Endothelial cell (in vitro differentiated cells): ENCODE measurements around the gene ABCB11. TPM values are rescaled to one million over a fixed set of nuclear protein-coding genes. Genes with fewer than 3 reads are reported as not detected.

ENCODE experiments used
- DNase-seq: peaks from one replicate; pipeline ENCODE4 v3.0.0; 2021; ENCODE audit warnings: low spot score
- H3K27ac Mint-ChIP-seq: one replicate; pipeline ENCODE4 v1.8.0; 2021; ENCODE audit warnings: mixed read lengths, inconsistent platforms; ENCODE audit not compliant: unreplicated experiment
- H3K27me3 Mint-ChIP-seq: one replicate; pipeline ENCODE4 v1.8.0; 2021; ENCODE audit warnings: mild to moderate bottlenecking, moderate library complexity, mixed read lengths, inconsistent platforms; ENCODE audit not compliant: unreplicated experiment
- H3K36me3 Mint-ChIP-seq: one replicate; pipeline ENCODE4 v1.8.0; 2021; ENCODE audit warnings: mild to moderate bottlenecking, low read depth, mixed read lengths, inconsistent platforms; ENCODE audit not compliant: unreplicated experiment
- H3K4me1 Mint-ChIP-seq: one replicate; pipeline ENCODE4 v1.8.0; 2021; ENCODE audit warnings: mild to moderate bottlenecking, mixed read lengths, inconsistent platforms; ENCODE audit not compliant: unreplicated experiment
- H3K4me3 Mint-ChIP-seq: one replicate; pipeline ENCODE4 v1.8.0; 2021; ENCODE audit warnings: mild to moderate bottlenecking, mixed read lengths, inconsistent platforms; ENCODE audit not compliant: unreplicated experiment
- H3K9me3 Mint-ChIP-seq: one replicate; pipeline ENCODE4 v1.8.0; 2021; ENCODE audit warnings: mixed read lengths, inconsistent platforms; ENCODE audit not compliant: unreplicated experiment
- total RNA-seq: library from RNA; stranded (reverse); fragmentation: NEBNext Ultra II Directional; extraction: Animal tissue kit (Norgen Biotek cat#: 25700); gene quantifications from one replicate; pipeline ENCODE4 v1.2.1, GENCODE V29; 2021; ENCODE audit not compliant: unreplicated experiment
- TF ChIP-seq, protein P1 (sequence below): fragments of 200-600 bp; sonication (generic); IDR thresholded peaks from one replicate; pipeline ENCODE4 v1.5.0; 2021; ENCODE audit warnings: antibody characterized with exemption; ENCODE audit not compliant: unreplicated experiment

ABCB11 gene
- total RNA-seq, 1 donor from 2014 or later, result 1.9 TPM

DNA sequence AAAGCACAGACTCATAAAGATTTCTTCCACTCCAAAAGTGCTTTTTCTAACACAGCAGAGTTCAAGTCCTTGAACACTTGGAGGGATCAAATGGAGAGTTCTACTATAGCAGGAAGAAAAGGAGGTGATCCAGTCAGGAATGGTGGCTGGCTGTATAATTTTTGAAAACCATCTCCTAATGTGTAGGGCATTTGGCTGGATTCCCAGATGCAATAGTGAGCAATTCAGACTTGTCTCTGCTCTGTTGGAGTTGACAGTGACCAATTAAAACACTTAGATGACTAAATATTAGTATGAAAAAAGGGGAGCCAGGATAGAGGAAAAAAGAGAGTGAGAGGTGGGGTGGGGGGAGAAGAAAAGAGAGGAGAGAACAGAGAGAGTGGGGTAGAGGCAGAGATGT is 135.4 kb downstream of the ABCB11 start:
- DNase-seq, result no peak
- Mint-ChIP-seq H3K4me3 (no peak overlapping the region), H3K9me3 (no peaks in the 10 kb centered on the region), H3K36me3 (no peaks in the 10 kb centered on the region), H3K27ac (no peak overlapping the region), H3K4me1 (no peaks in the 10 kb centered on the region), H3K27me3 (peaks cover 2% of the 10 kb centered on the region)
- TF ChIP-seq, protein P1, sequence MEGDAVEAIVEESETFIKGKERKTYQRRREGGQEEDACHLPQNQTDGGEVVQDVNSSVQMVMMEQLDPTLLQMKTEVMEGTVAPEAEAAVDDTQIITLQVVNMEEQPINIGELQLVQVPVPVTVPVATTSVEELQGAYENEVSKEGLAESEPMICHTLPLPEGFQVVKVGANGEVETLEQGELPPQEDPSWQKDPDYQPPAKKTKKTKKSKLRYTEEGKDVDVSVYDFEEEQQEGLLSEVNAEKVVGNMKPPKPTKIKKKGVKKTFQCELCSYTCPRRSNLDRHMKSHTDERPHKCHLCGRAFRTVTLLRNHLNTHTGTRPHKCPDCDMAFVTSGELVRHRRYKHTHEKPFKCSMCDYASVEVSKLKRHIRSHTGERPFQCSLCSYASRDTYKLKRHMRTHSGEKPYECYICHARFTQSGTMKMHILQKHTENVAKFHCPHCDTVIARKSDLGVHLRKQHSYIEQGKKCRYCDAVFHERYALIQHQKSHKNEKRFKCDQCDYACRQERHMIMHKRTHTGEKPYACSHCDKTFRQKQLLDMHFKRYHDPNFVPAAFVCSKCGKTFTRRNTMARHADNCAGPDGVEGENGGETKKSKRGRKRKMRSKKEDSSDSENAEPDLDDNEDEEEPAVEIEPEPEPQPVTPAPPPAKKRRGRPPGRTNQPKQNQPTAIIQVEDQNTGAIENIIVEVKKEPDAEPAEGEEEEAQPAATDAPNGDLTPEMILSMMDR, result no peak

DNA sequence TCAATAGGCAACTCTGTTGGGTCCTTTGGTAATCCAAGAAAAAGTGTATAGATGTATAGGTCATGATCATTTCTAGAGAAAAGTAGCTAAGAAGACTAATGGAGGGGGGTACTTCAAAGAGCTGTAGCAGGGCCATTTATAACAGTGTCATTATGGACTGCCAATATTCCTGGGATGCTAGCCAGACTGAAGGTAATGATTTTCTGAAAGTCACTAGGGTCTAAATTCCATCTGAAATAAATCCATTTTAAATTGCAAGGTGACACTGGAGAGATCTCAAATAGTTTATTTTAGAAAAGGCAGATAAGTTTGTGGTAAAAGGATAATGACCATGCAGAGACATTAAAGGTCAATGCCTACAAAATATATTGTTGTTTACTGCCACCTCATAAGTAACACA is 136.4 kb downstream of the ABCB11 start:
- TF ChIP-seq, protein P1, result no peak
- Mint-ChIP-seq H3K27ac (no peak overlapping the region), H3K4me3 (no peak overlapping the region), H3K9me3 (no peaks in the 10 kb centered on the region), H3K36me3 (no peaks in the 10 kb centered on the region), H3K4me1 (peaks cover 6% of the 10 kb centered on the region), H3K27me3 (peaks cover 2% of the 10 kb centered on the region)
- DNase-seq, result no peak

DNA sequence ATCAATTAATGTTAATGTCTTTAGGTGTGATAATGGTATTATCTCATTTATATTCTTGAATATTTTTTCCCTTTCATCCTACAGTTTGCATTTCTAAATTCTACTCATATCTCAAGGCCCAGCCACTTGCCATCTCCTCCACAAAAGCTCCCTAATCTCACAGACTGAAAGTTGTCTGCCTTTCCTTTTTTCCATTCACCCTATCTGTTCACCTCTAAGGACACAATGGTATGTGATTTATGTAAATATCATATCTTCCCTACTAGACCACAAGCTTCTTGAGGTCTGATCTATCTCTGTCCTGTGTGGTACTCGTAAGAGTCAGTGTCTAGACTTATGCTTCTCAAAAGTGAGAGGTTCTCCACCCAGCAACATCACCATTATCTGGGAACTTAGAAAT is 137.0 kb downstream of the ABCB11 start:
- H3K36me3 Mint-ChIP-seq, result no peaks in the 10 kb centered on the region
- no peak overlapping the region for H3K4me3 Mint-ChIP-seq
- H3K27ac Mint-ChIP-seq, result no peak overlapping the region
- no peak for DNase-seq
- TF ChIP-seq, protein P1, result no peak
- H3K9me3 Mint-ChIP-seq, result no peaks in the 10 kb centered on the region
- peaks cover 6% of the 10 kb centered on the region for H3K4me1 Mint-ChIP-seq
- peaks cover 1% of the 10 kb centered on the region for H3K27me3 Mint-ChIP-seq

DNA sequence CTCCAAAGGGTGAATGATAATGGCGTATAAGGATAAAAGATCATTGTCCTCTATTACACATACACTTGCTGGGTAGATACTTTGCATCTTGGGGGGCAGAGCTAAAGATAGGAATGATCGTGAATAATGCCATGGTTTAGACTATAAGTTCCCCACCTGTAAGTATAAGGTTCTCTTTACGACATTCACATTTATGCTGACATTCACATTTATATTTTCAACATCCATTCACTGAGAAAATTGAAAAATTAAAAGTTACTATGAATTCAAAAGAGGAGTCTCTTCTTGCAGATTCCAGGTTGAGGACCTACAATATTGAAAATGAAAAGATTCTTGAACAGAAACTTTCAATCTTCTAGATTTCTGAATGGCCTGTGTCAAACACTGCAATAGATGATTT is 138.8 kb downstream of the ABCB11 start:
- Mint-ChIP-seq H3K27me3 (peaks cover 1% of the 10 kb centered on the region), H3K9me3 (no peaks in the 10 kb centered on the region), H3K36me3 (no peaks in the 10 kb centered on the region), H3K4me3 (no peak overlapping the region), H3K27ac (no peak overlapping the region), H3K4me1 (peaks cover 6% of the 10 kb centered on the region)
- TF ChIP-seq, protein P1, result no peak
- DNase-seq, result no peak

DNA sequence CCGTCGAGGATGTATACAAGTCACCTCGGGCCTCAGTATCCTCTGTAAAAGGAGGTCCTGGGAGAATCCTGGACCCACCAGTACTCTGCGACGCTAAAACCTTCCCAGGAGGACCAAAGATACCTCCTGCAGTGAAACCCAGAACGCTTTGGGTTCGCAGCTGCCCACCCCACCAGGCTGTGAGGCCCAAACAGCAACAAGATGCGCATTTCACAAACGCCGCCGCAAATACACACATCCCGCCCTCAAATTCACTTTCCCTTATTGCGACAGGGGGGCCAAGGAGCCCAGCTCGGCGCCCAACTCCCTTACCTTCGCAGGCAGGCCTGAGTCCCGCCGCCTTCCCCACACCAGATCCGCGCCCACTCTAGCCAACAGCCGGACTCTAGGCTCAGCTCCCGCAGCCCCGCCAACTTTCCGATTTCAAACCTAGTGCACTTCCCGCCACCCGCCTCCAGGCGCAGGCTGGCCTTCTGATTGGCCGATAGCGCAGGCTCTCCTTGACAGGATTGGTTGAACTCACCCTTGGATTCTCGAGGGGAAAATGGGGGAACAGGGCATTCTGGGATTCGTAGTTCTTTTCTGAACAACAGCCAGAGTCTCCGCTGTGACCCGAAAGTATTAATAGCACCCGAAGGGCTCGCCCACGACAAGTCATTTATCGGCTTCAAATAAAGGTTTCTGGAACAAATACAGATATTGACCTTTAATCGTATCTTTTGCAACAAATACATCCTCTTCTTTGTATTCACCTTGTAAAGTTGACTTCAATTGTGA is 140.9 kb downstream of the ABCB11 start, which contains the start of gene SPC25:
Gene SPC25, minus strand, starts transcription at position 425 of the 777 bp plus-strand sequence. CDS start 911 bp downstream, outside the sequence.
- Mint-ChIP-seq H3K27me3 (peaks cover 1% of the 10 kb centered on the region), H3K27ac (no peak within 1 kb of the TSS), H3K36me3 (no peaks in the 10 kb centered on the region), H3K9me3 (no peaks in the 10 kb centered on the region), H3K4me1 (peaks cover 6% of the 10 kb centered on the region), H3K4me3 (peak within 1 kb of the TSS; percentile 94)
- DNase-seq, result peak; percentile 86
- TF ChIP-seq, protein P1, result no peak
